GM19397 (cell line): ENCODE data around the gene CENPU.

Experiments
- ATAC-seq: cut with Tn5 transposase; IDR thresholded peaks from one replicate; pipeline ENCODE4 v1.9.1; 2021; ENCODE audit warnings: mild to moderate bottlenecking, moderate library complexity; ENCODE audit not compliant: unreplicated experiment

The CENPU gene

DNA sequence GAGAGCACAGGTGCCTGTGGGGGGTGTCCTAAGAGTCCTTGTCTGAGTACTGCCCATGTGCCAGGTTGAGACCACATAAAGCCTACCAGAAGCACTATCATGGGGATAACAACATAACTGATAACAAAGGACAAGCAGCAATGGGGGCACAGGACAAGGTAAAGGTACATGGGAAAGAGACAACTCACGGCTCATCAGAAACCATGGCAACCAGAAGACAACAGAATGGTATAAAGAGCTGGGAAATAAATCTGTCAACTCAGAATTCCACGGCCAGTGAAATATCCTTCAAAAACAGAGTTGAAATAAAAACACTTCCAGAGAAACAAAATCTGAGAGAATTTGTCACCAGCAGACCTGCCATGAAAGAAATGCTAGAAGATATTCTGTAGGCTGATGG, 20.0 kb downstream of the CENPU start:
- no peak for ATAC-seq

DNA sequence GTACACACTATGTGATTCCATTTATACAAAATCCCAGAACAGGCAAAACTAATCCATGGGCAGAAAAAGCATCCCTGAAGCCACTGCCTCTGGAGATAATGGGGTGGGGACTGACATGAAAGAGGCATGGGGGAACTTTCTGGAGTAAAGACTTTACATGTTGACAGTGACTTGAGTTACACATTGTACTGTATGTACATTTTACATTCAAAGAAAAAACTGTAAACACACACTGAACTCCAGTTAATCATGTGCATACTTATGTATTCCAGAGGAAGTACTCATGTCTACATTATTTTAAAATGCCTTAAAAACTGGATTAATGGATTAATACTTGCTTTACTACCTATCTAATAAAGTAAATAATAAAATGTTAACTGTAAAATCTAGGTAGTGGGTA, 21.6 kb downstream of the CENPU start:
- no peak for ATAC-seq

DNA sequence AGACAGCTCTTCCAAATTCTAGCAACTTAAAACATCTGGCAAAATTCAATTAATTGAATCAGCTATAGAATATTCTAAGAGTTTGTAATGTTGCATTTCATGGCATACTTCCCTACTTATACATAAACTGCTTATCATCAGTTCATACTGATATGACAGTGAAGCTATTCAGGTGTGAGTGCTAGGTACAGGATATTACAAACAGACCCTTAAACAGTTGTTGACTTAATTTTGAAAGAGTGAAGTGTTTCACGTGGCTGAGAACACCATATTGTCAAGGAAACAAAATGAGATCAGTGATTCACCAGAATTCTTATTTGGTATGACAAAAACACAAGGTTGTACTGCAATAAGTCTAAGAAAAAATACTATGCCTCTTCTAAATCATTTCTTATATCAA, 27.4 kb downstream of the CENPU start:
- no peak for ATAC-seq

DNA sequence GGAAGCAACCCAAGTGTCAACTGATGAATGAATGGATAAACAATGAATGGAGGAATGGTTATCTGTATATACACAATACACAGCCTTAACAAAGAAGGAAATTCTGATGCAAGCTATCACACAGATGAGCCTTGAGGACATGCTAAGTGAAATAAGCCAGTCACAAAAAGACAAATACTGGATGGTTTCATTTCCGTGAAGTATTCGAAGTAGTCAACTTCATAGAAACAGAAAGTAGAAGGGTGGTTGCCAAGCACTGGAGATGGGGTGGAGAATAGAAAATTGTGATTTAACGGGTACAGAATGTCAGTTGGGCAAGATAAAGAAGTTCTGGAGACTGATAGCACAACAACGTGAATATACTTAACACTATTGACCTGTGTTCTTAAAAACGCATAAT, 28.2 kb downstream of the CENPU start:
- ATAC-seq = no peak

DNA sequence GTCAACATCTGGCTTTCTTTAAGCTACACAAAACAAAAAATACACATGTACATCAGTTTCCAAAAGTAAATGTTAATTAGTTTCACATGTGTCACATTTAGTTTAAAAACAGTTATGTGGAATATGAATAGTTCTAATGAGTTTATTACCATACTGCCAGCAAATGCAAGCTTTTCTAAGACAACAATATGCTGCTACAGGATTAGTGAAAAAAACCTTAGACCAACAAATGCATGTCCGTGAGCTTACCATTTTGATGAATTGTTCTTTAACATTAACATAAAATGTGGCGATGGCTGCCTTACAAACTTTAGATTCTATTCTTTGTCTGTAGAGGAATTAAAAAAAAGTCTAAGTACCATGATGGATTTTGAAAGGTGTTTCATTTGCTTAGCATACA, 31.8 kb downstream of the CENPU start:
- no peak for ATAC-seq

DNA sequence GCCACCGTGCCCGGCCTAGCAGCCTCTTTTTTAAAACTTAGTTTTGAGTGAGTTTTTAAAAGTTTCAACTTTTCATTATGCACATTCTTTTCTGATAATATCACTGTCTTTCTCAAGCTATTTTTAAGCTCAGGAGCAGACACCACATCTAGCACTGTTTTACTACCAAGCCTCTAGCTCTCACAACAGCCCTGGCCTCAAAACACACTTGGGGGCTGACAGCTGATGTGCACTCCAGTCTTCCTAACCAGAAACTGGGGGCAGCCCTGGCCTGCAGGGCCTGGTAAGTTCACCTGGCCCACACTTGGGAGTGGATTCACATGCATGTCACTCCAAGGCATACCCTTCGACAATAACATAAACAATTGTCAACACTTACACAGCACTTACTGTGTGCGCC, 34.0 kb downstream of the CENPU start:
- no peak for ATAC-seq

DNA sequence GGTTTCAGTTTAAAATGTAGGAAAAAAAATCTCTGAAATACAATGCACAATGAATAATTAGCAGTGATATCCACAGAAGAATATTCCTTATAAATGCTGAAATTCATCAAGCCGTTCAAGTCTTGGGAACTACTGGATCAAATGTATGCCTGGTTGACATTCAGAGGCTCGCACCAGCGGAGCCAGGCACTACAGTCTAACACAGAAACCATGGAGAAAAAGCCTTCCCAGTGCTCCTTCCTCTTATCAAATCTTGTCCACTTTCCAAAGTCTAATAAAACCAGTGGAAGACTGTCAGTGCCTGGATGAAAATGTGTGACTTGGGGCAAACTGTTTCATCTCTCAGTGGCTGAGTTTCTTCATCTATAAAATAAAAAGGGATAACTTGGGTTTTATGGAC, 35.9 kb downstream of the CENPU start:
- no peak for ATAC-seq

DNA sequence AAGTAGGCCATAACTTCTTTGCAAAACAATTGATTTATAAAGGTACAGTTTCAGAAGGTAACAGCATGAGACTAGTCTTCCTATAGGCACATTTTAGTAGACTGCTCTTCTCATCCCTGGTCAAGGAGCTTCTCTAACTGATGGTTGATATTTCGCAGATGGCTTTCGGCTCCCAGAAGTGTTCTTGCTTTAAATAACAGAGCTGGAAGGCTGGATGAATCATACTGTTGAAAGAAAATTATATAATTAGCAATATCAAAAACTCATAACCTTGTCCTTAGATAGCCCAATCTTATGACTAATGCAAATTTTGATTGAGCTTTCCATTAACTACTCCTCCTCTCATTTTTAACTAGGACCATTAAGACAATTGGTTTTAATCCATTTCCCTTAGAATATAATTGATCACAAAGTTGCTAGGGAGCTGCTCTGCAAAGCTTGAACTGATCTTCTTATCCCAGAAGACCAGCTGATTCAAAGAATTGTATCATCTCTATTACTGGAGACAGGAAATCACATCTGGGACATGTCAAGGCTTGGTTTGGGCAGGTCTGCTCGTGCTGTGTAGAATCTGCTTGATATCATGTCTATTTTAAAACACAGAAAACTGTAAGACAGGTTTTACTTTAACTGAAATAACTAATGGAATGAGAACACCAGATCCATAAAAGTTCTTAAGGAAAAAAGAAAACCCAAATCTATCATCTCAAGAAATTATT, 38.6 kb downstream of the CENPU start:
- ATAC-seq = no peak

DNA sequence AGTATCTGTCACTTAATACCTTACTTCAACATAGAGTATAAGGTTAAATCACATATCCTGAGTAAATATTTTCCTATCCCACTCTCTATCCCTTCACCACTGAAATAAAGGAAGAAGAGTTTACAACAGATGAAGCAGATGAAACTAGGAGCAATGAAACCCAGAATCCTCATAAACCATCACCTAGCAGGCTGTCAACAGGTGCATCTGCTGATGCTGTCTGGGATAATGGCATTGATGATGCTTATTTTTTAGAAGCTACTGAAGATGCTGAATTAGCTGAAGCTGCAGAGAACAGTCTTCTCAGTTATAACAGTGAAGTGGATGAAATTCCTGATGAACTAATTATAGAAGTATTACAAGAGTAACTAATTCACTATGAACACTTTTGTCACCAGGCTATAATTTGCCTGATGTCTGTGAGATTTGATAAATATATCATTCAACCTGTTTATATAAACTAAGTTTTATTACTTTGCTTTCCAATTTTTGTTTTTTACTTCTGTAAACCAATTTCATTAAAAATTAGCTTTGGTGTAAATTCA, 39.4 kb downstream of the CENPU start:
- no peak for ATAC-seq

DNA sequence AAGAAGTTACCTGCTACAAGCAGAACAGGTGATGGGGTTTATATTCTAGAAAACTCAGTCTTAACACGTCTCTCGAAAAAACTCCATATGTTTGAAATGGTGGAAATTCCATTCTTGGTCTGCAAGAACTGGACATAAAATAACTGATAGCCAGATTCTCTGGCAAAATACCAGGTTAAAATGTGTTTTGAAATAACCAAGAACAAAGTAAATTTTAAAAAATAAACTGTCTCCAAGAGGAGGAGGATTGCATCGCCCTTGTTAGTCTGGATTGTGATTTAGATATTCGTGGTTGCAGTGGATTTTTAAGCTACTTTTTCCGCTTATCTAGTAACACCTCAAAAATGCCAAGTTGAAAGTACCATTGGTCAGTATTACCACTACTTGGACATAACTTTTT, 40.8 kb downstream of the CENPU start:
- no peak for ATAC-seq

DNA sequence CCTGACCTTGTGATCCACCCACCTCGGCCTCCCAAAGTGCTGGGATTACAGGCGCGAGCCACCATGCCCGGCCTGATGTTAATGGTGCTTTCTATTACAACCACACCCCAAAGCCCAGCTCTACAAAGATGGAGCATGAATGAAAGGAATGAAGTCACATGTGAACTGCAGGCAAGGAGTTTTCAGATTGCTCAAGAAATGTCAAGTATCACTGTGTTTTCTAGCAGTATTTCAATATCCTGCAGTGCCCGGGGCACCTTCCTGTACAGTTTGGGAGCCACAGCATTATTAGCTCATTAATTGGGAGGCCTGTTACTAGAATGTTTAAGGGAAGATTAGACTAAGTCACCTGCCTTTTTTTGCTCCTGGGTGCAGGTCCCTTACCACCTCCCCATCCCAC, 44.2 kb downstream of the CENPU start:
- ATAC-seq = no peak

DNA sequence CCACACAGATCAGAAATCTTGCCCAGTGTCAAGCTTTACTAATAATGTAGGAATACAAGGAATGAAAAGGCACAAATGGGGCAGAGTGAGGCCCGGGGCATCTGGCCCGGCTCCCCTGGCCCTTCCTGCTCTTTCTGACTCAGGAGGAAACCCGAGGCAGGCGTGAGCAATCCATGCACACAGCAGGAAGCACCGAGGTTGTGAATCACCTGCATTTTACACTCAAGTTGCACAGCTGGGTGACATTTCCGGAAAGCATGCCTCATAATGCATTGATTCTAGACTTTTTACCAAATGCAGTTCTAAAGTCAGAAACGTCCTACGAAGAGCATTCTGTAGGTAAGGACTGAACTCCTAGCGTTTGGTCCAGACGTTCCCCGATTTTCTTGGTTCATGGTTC, 45.4 kb downstream of the CENPU start:
- no peak for ATAC-seq

DNA sequence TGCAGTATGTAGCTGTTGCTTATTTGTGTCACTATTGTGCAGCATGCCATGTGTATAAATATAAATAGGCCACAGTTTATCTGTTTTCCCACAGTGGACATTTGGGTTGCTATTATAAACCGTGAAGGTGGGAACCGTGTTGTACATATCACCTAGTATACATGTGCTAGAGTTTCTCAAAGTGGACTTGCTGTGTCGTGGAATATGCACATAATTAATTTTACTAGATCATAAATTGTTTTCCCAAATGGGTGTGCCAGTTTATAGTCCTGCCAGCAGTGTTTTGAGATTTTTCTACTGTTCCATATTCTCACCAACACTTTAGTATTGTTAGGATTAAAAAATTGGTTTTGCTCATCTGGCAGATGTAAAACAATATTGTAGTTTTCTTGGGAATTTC, 45.9 kb downstream of the CENPU start:
- no peak for ATAC-seq

DNA sequence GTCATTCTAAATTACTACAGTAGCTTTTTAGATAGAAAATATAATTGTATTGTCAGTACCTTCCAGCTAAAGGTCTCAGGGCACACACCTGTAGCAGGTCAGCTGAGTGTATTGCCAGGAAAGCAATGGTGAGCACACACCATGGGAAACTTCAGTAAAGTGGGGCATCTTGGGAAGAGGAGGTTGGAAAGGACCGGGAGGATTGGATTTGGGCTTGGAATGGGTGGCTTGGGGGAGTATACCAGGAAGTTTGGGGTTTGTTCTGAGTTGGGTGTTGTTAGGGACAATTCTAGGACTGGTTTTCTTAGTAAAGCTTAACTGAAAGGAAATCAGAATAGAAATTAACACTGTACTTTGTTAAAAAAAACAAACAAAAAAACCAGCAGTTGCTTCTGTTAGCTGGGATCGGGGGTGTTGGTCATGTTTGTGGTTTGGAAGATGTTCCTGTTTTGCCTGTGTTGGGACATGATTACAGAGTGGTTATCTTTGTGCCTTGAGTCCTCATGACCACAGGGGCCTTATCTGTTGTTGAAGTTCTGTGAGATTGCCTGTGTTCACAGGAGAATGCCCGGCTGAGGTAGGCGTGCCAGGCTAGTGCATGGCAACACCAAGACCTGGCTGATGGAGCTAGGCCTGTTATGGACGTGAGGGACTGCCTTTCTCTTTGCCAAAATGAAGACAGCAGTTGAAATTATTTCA, 49.3 kb downstream of the CENPU start:
- no peak for ATAC-seq

DNA sequence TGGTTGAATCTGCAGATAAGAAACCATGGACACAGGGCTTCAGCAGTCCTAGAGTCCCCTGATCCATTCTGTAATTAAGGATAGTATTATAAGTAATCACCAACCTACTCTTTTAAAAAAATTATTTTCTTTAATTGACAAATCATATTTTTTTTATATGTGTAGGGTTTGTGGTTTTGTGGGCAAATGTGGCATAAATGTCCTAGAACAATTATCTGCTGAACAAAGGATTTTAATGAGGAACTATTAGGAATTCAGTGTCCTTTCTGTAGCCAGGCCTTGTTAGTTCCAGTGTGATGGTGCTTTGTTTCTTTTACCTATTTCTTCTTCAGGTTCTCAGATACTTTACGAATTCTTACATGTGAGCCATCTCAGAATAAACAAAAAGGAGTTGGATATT, 52.0 kb downstream of the CENPU start:
- no peak for ATAC-seq

DNA sequence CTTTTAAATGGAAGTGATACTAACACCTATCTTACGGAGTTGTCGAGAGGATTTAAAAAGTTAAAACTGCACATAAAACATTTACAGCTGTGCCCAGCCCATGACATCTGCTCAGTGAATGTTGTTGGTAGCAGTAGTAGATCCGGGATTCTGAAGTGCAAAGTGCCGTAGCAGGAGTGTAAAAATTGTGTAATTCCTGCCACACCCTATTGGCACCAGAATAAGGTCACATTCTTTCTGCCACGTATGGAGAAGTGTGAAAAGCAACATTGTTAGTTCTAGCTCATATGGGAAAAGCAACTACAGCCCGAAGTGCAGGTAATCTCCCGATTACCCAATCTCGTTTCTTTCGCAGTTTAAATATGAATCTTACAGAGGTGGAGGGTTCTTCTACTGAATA, 53.2 kb downstream of the CENPU start:
- no peak for ATAC-seq

DNA sequence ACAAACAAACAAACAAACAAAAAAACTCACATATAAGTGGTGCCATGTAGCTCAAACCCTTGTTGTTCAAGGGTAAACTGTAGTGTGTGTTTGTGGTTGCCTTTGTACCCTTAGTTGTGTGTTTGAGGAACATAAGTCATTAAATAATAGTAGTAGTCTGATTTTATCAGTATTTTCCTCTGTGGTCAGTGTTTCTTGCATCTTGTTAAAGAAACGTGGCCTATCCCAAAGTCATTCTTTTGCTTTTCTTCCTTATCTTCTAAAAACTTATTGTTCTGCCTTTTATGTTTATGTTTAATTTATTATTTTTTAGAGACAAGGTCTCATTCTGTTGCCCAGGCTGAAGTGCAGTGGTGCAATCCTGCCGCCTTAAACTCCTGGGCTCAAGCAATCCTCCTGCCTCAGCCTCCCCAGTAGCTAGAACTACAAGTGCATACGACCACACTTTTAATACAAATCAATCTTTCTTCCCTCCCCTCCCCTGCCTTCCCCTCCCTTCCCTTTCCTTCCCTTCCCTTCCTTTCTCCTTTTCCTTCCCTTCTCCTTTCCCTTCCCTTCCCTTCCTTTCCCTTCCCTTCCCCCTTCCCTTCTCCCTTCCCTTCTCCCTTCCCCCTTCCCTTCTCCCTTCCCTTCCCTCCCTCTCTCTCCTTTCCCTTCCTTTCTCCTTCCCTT, 57.9 kb downstream of the CENPU start:
- ATAC-seq = no peak

DNA sequence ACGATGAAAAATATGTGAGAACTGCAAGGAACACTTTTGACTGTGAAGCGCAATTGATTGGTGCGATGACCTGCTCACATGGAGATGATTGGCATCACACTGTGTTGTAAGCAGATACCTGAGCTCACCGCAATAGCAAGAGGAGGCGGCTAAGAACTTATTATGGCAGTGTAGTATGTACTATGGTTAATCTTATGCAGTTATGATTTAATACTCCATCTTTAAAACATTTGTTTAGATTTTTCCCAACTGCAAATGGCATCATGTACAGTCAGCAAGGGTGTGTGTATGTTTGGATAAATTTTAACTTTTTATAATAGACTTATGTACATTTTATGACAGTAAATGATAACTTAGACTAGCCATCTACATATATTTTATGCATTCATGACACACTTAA, 58.9 kb downstream of the CENPU start:
- ATAC-seq = no peak

DNA sequence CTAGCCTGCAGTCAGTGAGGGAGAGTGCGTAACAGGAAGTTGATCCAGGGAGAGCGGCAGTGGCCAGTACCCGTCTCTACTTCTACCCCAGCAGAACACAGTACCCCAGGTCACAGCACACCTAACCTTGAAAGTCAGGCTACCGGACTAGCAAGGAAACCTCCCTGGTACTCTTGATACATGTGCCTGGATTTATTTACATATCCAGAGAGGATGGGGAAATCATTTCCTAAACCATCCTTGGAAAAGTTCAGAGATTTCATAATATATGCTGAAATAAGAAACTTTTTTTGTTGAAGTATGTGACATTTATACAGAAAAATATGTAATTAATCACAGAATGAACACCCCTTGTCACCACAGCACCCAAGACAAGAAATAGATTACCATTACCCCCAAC, 59.9 kb downstream of the CENPU start:
- no peak for ATAC-seq

DNA sequence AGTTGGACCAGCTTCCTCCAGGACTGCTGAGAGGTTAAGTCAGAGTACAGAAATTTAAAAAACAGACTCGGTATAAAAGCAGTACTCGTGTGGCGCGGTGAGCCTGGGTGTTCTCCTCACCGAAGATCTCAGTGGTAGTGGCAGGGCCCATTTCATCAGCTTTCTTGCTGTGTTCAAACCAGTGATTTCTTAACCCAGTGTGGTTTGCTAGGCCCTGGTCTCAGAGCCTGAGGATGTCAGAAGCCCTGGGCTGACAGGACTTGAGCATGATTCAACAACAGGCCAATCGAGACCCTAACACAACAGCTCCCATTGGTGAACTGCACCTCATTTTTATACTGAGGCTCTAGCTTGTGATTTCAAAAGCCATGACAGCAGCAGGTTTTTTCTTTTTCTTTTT, 61.2 kb downstream of the CENPU start:
- no peak for ATAC-seq

DNA sequence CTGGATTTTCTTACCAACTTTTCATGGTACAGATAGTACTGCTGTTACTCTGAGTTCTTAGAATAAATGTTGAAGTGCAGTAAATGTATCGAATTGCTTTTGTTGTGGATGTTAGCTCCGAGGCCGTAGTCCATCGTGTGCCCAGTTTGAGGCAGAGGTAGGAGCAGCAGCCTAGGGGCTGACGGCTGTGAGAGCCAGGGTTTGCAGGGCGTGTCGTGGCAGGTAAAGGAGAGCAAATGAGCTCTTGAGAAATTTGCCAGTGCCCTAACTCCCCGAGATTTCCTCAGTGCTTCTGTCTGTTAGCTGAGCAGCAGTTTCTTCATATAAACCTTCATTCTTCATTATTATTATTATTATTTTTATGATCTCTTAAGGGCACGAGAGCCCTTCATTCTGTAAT, 62.8 kb downstream of the CENPU start:
- ATAC-seq = no peak

DNA sequence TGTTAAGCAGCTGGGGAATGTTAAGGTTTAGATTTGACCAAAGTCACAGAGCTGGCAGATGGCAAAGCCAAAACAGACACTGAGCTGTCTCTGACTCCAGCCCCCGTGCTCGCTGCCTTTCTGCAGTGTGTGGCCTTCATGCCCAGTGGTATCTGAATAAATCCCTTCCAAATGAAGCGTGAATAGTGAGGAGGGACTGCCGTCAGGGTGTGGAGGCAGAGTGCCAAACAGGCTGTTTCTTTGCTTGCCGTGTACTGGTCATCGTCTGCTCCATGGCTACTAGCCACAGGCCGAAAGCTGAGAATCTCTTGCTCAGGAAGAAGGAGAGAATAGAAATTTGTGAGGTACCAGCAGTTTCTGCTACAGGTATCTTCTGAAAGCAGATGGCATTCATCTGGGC, 64.6 kb downstream of the CENPU start:
- ATAC-seq = no peak
